HL-60 (cell line): ENCODE results near the gene LRMDA.

Source experiments
- DNase-seq, 2 experiments: peaks; one replicate each; pipeline ENCODE4 v3.0.0-alpha.2; 2010 to 2020; ENCODE audit warnings: low read depth in 1 of 2, low spot score in 1 of 2
- H3K27ac ChIP-seq: fragments of 250-450 bp; sonication (Bioruptor Pico); replicated peaks from 2 replicates; pipeline ENCODE4 v1.5.1; 2020; ENCODE audit warnings: mild to moderate bottlenecking, moderate library complexity
- H3K27me3 ChIP-seq: fragments of 250-450 bp; sonication (Bioruptor Pico); 2 replicates; pipeline ENCODE4 v1.5.1; 2021; ENCODE audit warnings: mild to moderate bottlenecking, moderate library complexity; ENCODE audit not compliant: insufficient read depth, poor library complexity, severe bottlenecking
- H3K4me3 ChIP-seq: replicated peaks from 2 replicates; pipeline ENCODE4 v1.5.1; 2011; ENCODE audit warnings: mild to moderate bottlenecking, control low read depth, low read length; ENCODE audit not compliant: insufficient read depth
- CTCF ChIP-seq: IDR thresholded peaks from one replicate; pipeline ENCODE4 v1.5.1; 2011; ENCODE audit warnings: low read length, control low read depth, inconsistent platforms; ENCODE audit not compliant: insufficient read depth
- GABPA ChIP-seq: IDR thresholded peaks from 2 replicates; pipeline ENCODE4 v1.6.1; 2012; ENCODE audit warnings: low read depth
- POLR2AphosphoS5 ChIP-seq: IDR thresholded peaks from 2 replicates; pipeline ENCODE4 v1.6.1; 2012; ENCODE audit warnings: low read depth
- REST ChIP-seq: IDR thresholded peaks from 2 replicates; pipeline ENCODE4 v1.6.1; 2012; ENCODE audit warnings: low read depth; ENCODE audit not compliant: insufficient replicate concordance
- SPI1 ChIP-seq: IDR thresholded peaks from 2 replicates; pipeline ENCODE4 v1.6.1; 2012; ENCODE audit warnings: low read depth, mild to moderate bottlenecking, borderline replicate concordance

The LRMDA gene

GRCh38 chr10:75972491-75973276, 541.3 kb downstream of the LRMDA start:
- TF ChIP-seq CTCF, result no peak

GRCh38 chr10:75974080-75974479, 542.7 kb downstream of the LRMDA start:
- TF ChIP-seq REST (no peak), POLR2AphosphoS5 (no peak), SPI1 (no peak), GABPA (no peak), CTCF (no peak)
- Histone ChIP-seq H3K4me3 (no peak overlapping the region), H3K27ac (no peak overlapping the region), H3K27me3 (no peaks in the 10 kb centered on the region)
- DNase-seq, result no peak

More at GRCh38 chr10:75972491-75973276, 541.3 kb downstream of the LRMDA start:
- H3K27me3 ChIP-seq, result no peaks in the 10 kb centered on the region
- no peak overlapping the region for H3K4me3 ChIP-seq
- no peak overlapping the region for H3K27ac ChIP-seq
- DNase-seq, result no peak

DNA sequence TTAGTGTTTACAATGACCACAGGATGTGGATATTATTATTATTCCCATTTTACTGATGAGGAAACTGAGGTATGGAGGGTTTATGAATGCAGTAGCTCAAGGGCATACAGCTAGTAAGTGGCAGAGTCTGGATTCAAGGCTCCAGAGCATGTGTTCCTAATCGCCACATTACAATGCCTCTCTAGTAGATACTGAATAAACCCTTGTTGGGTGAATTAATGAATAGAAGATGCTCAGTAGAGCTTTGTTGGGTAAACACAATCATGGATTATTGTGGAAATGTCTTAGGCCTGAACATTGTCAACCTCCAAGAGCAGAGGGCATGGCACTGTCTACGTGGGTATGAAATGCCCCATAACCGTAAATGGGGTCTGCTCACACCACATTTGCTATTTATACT, 545.3 kb downstream of the LRMDA start:
- DNase-seq, result no peak
- H3K4me3 ChIP-seq, result no peak overlapping the region
- TF ChIP-seq GABPA (no peak), POLR2AphosphoS5 (no peak), REST (no peak), SPI1 (no peak), CTCF (no peak)
- no peaks in the 10 kb centered on the region for H3K27me3 ChIP-seq
- no peak overlapping the region for H3K27ac ChIP-seq

- no peak overlapping the region for H3K27ac ChIP-seq
- no peak overlapping the region for H3K4me3 ChIP-seq
- no peaks in the 10 kb centered on the region for H3K27me3 ChIP-seq
- no peak for TF ChIP-seq REST
- TF ChIP-seq POLR2AphosphoS5, result no peak
- TF ChIP-seq CTCF, result no peak
- no peak for TF ChIP-seq GABPA
- no peak for TF ChIP-seq SPI1
- DNase-seq, result no peak
Observed at GRCh38 chr10:75977139-75977538, 545.7 kb downstream of the LRMDA start.
